A673 (cell line): ENCODE results near the gene HACD1.

Experiments
- EZH2 ChIP-seq: fragments of 200-600 bp; sonication (generic); IDR thresholded peaks from 2 replicates; pipeline ENCODE4 v1.6.1; 2017; ENCODE audit warnings: borderline replicate concordance, low read depth, mild to moderate bottlenecking, mixed read lengths, antibody characterized with exemption, low read length; ENCODE audit not compliant: poor library complexity, severe bottlenecking
- TF ChIP-seq, protein P1 (sequence below): fragments of 300-800, 200-600 bp; sonication (generic); conservative IDR thresholded peaks from 2 replicates; pipeline ENCODE4 v1.5.1; 2017; ENCODE audit warnings: low read depth, mild to moderate bottlenecking, antibody characterized with exemption, low read length, moderate library complexity, mixed read lengths

DNA sequence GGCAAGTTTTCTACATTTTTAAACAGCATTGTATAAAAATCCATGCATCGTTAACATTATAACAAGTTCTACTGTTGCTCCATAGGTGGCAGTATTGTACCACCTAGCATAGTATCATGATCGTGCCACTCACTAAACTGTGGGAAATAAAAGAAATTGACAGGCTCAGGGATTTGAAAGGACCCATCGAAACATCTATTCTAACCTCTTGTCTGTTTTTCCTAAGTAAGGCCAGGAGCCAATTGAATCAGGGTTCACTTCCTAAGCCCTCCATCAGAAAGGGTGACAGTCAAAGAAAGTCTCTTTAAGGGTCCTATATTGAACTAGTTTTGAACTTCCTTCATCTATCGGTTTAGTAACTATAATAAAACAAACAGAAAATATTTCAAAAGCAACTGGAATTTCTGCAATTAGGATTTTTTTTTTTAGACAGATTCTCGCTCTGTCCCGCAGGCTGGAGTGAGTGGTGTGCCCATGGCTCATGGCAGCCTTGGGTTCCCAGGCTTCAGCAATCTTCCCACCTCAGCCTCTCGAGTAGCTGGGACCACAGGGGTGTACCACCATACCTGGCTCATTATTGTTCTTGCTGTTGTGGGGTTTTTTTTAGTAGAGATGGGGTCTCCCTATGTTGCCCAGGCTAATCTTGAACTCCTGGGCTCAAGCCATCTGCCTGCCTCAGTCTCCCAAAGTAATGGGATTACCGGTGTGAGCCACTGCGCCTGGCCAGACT, 9.4 kb downstream of the HACD1 start:
- no peak for TF ChIP-seq EZH2
- TF ChIP-seq, protein P1, sequence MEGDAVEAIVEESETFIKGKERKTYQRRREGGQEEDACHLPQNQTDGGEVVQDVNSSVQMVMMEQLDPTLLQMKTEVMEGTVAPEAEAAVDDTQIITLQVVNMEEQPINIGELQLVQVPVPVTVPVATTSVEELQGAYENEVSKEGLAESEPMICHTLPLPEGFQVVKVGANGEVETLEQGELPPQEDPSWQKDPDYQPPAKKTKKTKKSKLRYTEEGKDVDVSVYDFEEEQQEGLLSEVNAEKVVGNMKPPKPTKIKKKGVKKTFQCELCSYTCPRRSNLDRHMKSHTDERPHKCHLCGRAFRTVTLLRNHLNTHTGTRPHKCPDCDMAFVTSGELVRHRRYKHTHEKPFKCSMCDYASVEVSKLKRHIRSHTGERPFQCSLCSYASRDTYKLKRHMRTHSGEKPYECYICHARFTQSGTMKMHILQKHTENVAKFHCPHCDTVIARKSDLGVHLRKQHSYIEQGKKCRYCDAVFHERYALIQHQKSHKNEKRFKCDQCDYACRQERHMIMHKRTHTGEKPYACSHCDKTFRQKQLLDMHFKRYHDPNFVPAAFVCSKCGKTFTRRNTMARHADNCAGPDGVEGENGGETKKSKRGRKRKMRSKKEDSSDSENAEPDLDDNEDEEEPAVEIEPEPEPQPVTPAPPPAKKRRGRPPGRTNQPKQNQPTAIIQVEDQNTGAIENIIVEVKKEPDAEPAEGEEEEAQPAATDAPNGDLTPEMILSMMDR, result peak; percentile 84
